SK-N-SH (cell line): ENCODE measurements around the gene PPP2R5C. TPM values are rescaled to one million over a fixed set of nuclear protein-coding genes. Genes with fewer than 3 reads are reported as not detected.

Source experiments
- CTCF ChIA-PET: fragments of 300-600, 350-600 bp; formaldehyde crosslinking; extraction: SDS; loops from one replicate; lab custom pipeline; 2021; lab: Yijun Ruan, JAX
- POLR2A ChIA-PET: fragments of 350-600 bp; sonication (Branson Sonifier 250); formaldehyde crosslinking; extraction: SDS; loops from one replicate; lab custom pipeline; 2020; ENCODE audit warnings: antibody characterized with exemption, inconsistent platforms; lab: Yijun Ruan, JAX
- DNase-seq: peaks from one replicate; pipeline ENCODE4 v3.0.0; 2012
- H2AFZ ChIP-seq: fragments of 200-600 bp; sonication (generic); 2 replicates; pipeline ENCODE4 v1.8.1; 2016; ENCODE audit warnings: antibody characterized with exemption, mild to moderate bottlenecking, low read depth
- H3F3A ChIP-seq: fragments of 200-600 bp; sonication (generic); replicated peaks from 2 replicates; pipeline ENCODE3; 2016; ENCODE audit warnings: antibody characterized with exemption, mild to moderate bottlenecking; ENCODE audit not compliant: insufficient read depth
- H3K27ac ChIP-seq, 2 experiments: fragments of 200-500 bp in 1 of 2; fragments of 200-600 bp in 1 of 2; sonication (Bioruptor generic) in 1 of 2; sonication (generic), shearing (Covaris generic) in 1 of 2; 2 replicates each; pipeline versions ENCODE4 v1.5.1 to v1.6.1; 2014 to 2016; ENCODE audit warnings: low read depth in 2 of 2, inconsistent platforms in 1 of 2, low read length in 1 of 2, mild to moderate bottlenecking in 1 of 2, mixed read lengths in 1 of 2
- H3K27me3 ChIP-seq: fragments of 200-600 bp; sonication (generic), shearing (Covaris generic); 2 replicates; pipeline ENCODE4 v1.6.1; 2016; ENCODE audit warnings: mixed run types; ENCODE audit not compliant: insufficient read depth
- H3K36me3 ChIP-seq, 2 experiments: fragments of 200-500 bp in 1 of 2; fragments of 200-600 bp in 1 of 2; sonication (Bioruptor generic) in 1 of 2; sonication (generic) in 1 of 2; replicated peaks in 1 of 2; 2 replicates each; pipeline versions ENCODE3 to v1.5.1; 2014 to 2016; ENCODE audit warnings: low read length in 1 of 2, mild to moderate bottlenecking in 1 of 2; ENCODE audit not compliant: insufficient read depth in 2 of 2, control insufficient read depth in 1 of 2
- H3K4me1 ChIP-seq, 2 experiments: fragments of 200-500 bp in 1 of 2; fragments of 200-600 bp in 1 of 2; sonication (Bioruptor generic) in 1 of 2; sonication (generic), shearing (Covaris generic) in 1 of 2; 2 replicates each; pipeline versions ENCODE4 v1.5.1 to v1.6.1; 2014 to 2016; ENCODE audit warnings: low read depth in 1 of 2, low read length in 1 of 2, mixed run types in 1 of 2; ENCODE audit not compliant: insufficient read depth in 2 of 2, control insufficient read depth in 1 of 2
- H3K4me2 ChIP-seq: fragments of 200-600 bp; sonication (generic), shearing (Covaris generic); 2 replicates; pipeline ENCODE4 v1.6.1; 2017; ENCODE audit warnings: mixed run types
- H3K4me3 ChIP-seq, 2 experiments: fragments of 200-500 bp in 1 of 2; fragments of 200-600 bp in 1 of 2; sonication (Bioruptor generic) in 1 of 2; sonication (generic), shearing (Covaris generic) in 1 of 2; 2 replicates each; pipeline versions ENCODE4 v1.5.1 to v1.8.1; 2014 to 2016; ENCODE audit warnings: low read depth in 2 of 2, inconsistent platforms in 1 of 2, low read length in 1 of 2, mild to moderate bottlenecking in 1 of 2, mixed read lengths in 1 of 2, moderate library complexity in 1 of 2
- H3K79me2 ChIP-seq: fragments of 200-600 bp; sonication (generic); 2 replicates; pipeline ENCODE4 v1.8.1; 2017; ENCODE audit warnings: mild to moderate bottlenecking; ENCODE audit not compliant: insufficient read depth
- H3K9ac ChIP-seq: fragments of 200-600 bp; sonication (generic); 2 replicates; pipeline ENCODE4 v1.6.1; 2017; ENCODE audit warnings: mixed run types
- H3K9me2 ChIP-seq: fragments of 200-600 bp; sonication (generic); 2 replicates; pipeline ENCODE4 v1.6.1; 2017; ENCODE audit warnings: mixed run types
- H3K9me3 ChIP-seq: fragments of 200-600 bp; sonication (generic); 2 replicates; pipeline ENCODE4 v1.6.1; 2017; ENCODE audit warnings: mixed run types, mild to moderate bottlenecking, moderate library complexity
- H4K20me1 ChIP-seq: fragments of 200-600 bp; sonication (generic); 2 replicates; pipeline ENCODE4 v1.6.1; 2017; ENCODE audit warnings: mild to moderate bottlenecking, mixed run types; ENCODE audit not compliant: insufficient read depth
- CTCF ChIP-seq: fragments of 200-600 bp; sonication (generic); IDR thresholded peaks from 2 replicates; pipeline ENCODE4 v1.6.1; 2017; ENCODE audit warnings: antibody characterized with exemption, mild to moderate bottlenecking, moderate library complexity
- EP300 ChIP-seq, 2 experiments: IDR thresholded peaks; 2 replicates each; pipeline versions ENCODE4 v1.4.0 to v1.6.1; 2012; ENCODE audit warnings: borderline replicate concordance in 1 of 2, low read depth in 1 of 2, low read length in 1 of 2
- FOXJ3 ChIP-seq: sonication (generic); formaldehyde crosslinking; IDR thresholded peaks from 2 replicates; pipeline ENCODE4 v1.5.1; 2020; ENCODE audit warnings: mild to moderate bottlenecking, missing genetic modification reagents
- GABPA ChIP-seq: IDR thresholded peaks from 2 replicates; pipeline ENCODE4 v1.4.0; 2012; ENCODE audit warnings: low read depth, mild to moderate bottlenecking
- MAX ChIP-seq: IDR thresholded peaks from 2 replicates; pipeline ENCODE4 v1.4.0; 2012; ENCODE audit warnings: low read depth
- MEF2A ChIP-seq: IDR thresholded peaks from 2 replicates; pipeline ENCODE4 v1.4.0; 2012; ENCODE audit warnings: low read depth, borderline replicate concordance
- POLR2AphosphoS5 ChIP-seq: IDR thresholded peaks from 2 replicates; pipeline ENCODE4 v1.6.1; 2012; ENCODE audit warnings: low read depth, low read length
- RCOR1 ChIP-seq: fragments of 150-350 bp; IDR thresholded peaks from 2 replicates; pipeline ENCODE4 v1.6.1; 2017; ENCODE audit warnings: antibody characterized with exemption, low read length
- TAF1 ChIP-seq: IDR thresholded peaks from 2 replicates; pipeline ENCODE4 v1.6.1; 2012; ENCODE audit warnings: low read depth, mild to moderate bottlenecking, low read length, moderate library complexity, borderline replicate concordance
- USF1 ChIP-seq: IDR thresholded peaks from 2 replicates; pipeline ENCODE4 v1.4.0; 2012; ENCODE audit warnings: low read depth, borderline replicate concordance
- USF2 ChIP-seq: fragments of 150-350 bp; IDR thresholded peaks from 2 replicates; pipeline ENCODE4 v1.6.1; 2017; ENCODE audit warnings: antibody characterized with exemption, low read length, low read depth, borderline replicate concordance
- ZBTB33 ChIP-seq: IDR thresholded peaks from 2 replicates; pipeline ENCODE4 v1.4.0; 2012; ENCODE audit warnings: low read depth, borderline replicate concordance
- WGBS: methylation state at CpG from one replicate; pipeline ENCODE4 v1.1.6; 2017; ENCODE audit warnings: low lambda C conversion rate; 5-methylcytosine and 5-hydroxymethylcytosine counted together
- polyA plus RNA-seq, 3 experiments: library from polyadenylated mRNA; depleted of rRNA; stranded (reverse); fragments of >200 nt; gene quantifications; 2 replicates each; pipeline ENCODE4 v1.2.3, GENCODE V29; 2012

Gene PPP2R5C
- polyA plus RNA-seq, 1 of the 3 experiments (the other 2 are of a cell fraction), result 43.7 TPM

GRCh38 chr14:101926085-101926484 lies 164.6 kb downstream of the PPP2R5C start:
- CTCF ChIA-PET, result interaction anchor here (1.1 to 5.4 kb wide), 2 partner anchors 22 to 155 kb away, joined by 3 to 29 read pairs; no protein-coding TSS in a partner anchor
- H3K79me2 ChIP-seq, result no peaks in the 10 kb centered on the region
- POLR2A ChIA-PET, result no interaction called here
- peaks cover 11% of the 10 kb centered on the region for H3F3A ChIP-seq
- H3K27ac ChIP-seq, result peak overlapping the region in 1 of 2 experiments; percentile 67; a peak in 2 of 4 replicates
- peaks cover 0 to 14% of the 10 kb centered on the region in 2 experiments; a peak in 2 of 4 replicates for H3K4me1 ChIP-seq
- H3K36me3 ChIP-seq, result peaks cover 14 to 25% of the 10 kb centered on the region in 2 experiments
- H4K20me1 ChIP-seq, result no peaks in the 10 kb centered on the region
- no peak overlapping the region for H3K9ac ChIP-seq
- no peak overlapping the region for H3K4me3 ChIP-seq
- WGBS, result 96% methylated on average over 8 of the region's 8 CpGs
- H3K4me2 ChIP-seq, result no peak overlapping the region
- TF ChIP-seq POLR2AphosphoS5 (no peak), USF2 (no peak), TAF1 (no peak), USF1 (no peak), RCOR1 (no peak), GABPA (no peak), MEF2A (no peak), ZBTB33 (no peak), MAX (no peak), FOXJ3 (CRISPR knock-in tag) (no peak), EP300 (IDR thresholded peaks at IDR 0.05; ENCODE audit: borderline replicate concordance in 1 of 2, low read depth in 1 of 2, low read length in 1 of 2) (no peak), CTCF (no peak)
- DNase-seq, result no peak
- H3K27me3 ChIP-seq, result no peaks in the 10 kb centered on the region
- no peak overlapping the region for H2AFZ ChIP-seq
- no peaks in the 10 kb centered on the region for H3K9me3 ChIP-seq
- no peaks in the 10 kb centered on the region for H3K9me2 ChIP-seq
